ENCODE results near the gene MYL7. TPM values are rescaled to one million over a fixed set of nuclear protein-coding genes. Genes with fewer than 3 reads are reported as not detected.

The MYL7 gene
- total RNA-seq, 1 donor: not detected

- DNase-seq (ENCODE audit: low read depth in 2 of 3, low spot score in 2 of 3): no peak
Observed at GRCh38 chr7:44101966-44102845, 38.9 kb downstream of the MYL7 start.

- no peak for DNase-seq (ENCODE audit: low read depth in 2 of 3, low spot score in 2 of 3)
Observed at GRCh38 chr7:44101303-44101965, 39.7 kb downstream of the MYL7 start.

GRCh38 chr7:44100458-44101302 lies 40.5 kb downstream of the MYL7 start:
- no peak for DNase-seq (ENCODE audit: low read depth in 2 of 3, low spot score in 2 of 3)

GRCh38 chr7:44099669-44100068 lies 41.5 kb downstream of the MYL7 start:
- no peak for DNase-seq (ENCODE audit: low read depth in 2 of 3, low spot score in 2 of 3)

- no peak for DNase-seq (ENCODE audit: low read depth in 2 of 3, low spot score in 2 of 3)
Observed at GRCh38 chr7:44098092-44099068, 42.8 kb downstream of the MYL7 start.

GRCh38 chr7:44097064-44097932 lies 43.8 kb downstream of the MYL7 start:
- peak in 2 of 3 donors; percentile 44 to 54 for DNase-seq (ENCODE audit: low read depth in 2 of 3, low spot score in 2 of 3)

GRCh38 chr7:44096326-44096881 lies 44.7 kb downstream of the MYL7 start:
- no peak for DNase-seq (ENCODE audit: low read depth in 2 of 3, low spot score in 2 of 3)

- DNase-seq (ENCODE audit: low read depth in 2 of 3, low spot score in 2 of 3): no peak
Observed at GRCh38 chr7:44095781-44096180, 45.4 kb downstream of the MYL7 start.

GRCh38 chr7:44094883-44095592 lies 46.1 kb downstream of the MYL7 start:
- no peak for DNase-seq (ENCODE audit: low read depth in 2 of 3, low spot score in 2 of 3)

GRCh38 chr7:44094365-44094764 lies 46.8 kb downstream of the MYL7 start:
- DNase-seq (ENCODE audit: low read depth in 2 of 3, low spot score in 2 of 3): no peak

- no peak for DNase-seq (ENCODE audit: low read depth in 2 of 3, low spot score in 2 of 3)
Observed at GRCh38 chr7:44093102-44093641, 48.0 kb downstream of the MYL7 start.

Small RNA genes lying within 50 kb of the gene (small RNA-seq; reads per million reads assigned to genes)
- gene RNA5SP230: not detected

Other genes starting within 250 kb of the MYL7 start
- 24.2 TPM for gene URGCP, start 234.7 kb downstream of the MYL7 start, total RNA-seq
- gene UBE2D4, start 214.9 kb downstream of the MYL7 start, total RNA-seq: 12.9 TPM
- not detected for gene SPDYE1, start 143.4 kb downstream of the MYL7 start, total RNA-seq
- 125 TPM for gene DBNL, start 96.6 kb downstream of the MYL7 start, total RNA-seq
- 0.81 TPM for gene PGAM2, start 75.8 kb downstream of the MYL7 start, total RNA-seq
- gene POLM, start 58.8 kb downstream of the MYL7 start, total RNA-seq: 32.9 TPM
- gene AEBP1, start 37.0 kb downstream of the MYL7 start, total RNA-seq: 19.4 TPM
- 120 TPM for gene POLD2, start 17.8 kb downstream of the MYL7 start, total RNA-seq
- 0.27 TPM for gene GCK, start 48.1 kb upstream of the MYL7 start, total RNA-seq
- 25.9 TPM for gene YKT6, start 59.6 kb upstream of the MYL7 start, total RNA-seq
- gene CAMK2B, start 184.3 kb upstream of the MYL7 start, total RNA-seq: under 0.01 TPM